GM12878 (cell line): ENCODE measurements around the gene CHL1. TPM values are rescaled to one million over a fixed set of nuclear protein-coding genes. Genes with fewer than 3 reads are reported as not detected.

Experiments
- ATAC-seq: fragments of 200-7000 bp; cut with Tn5 transposase; 3 replicates; pipeline ENCODE4 v1.9.1; 2020; ENCODE audit warnings: mild to moderate bottlenecking, moderate library complexity
- BruUV-seq: library from RNA; stranded (reverse); fragments of 400-500 nt; replicated peaks from 2 replicates; lab custom pipeline; 2021; lab: Mats Ljungman, UMichigan
- CTCF ChIA-PET: fragments of 300-600 bp; sonication (Branson Sonifier 250); formaldehyde crosslinking; extraction: SDS; loops from one replicate; lab custom pipeline; 2021; ENCODE audit warnings: inconsistent platforms; lab: Yijun Ruan, JAX
- POLR2A ChIA-PET: fragments of 350-600 bp; formaldehyde crosslinking; extraction: SDS; loops from one replicate; lab custom pipeline; 2021; ENCODE audit warnings: inconsistent platforms; lab: Charles Lee
- RAD21 ChIA-PET: fragments of 300-600 bp; sonication (Branson Sonifier 250); formaldehyde crosslinking; loops from one replicate; lab custom pipeline; 2023; ENCODE audit warnings: antibody characterized with exemption; ENCODE audit not compliant: unreplicated experiment; lab: Charles Lee
- SMC1A ChIA-PET: fragments of 300-600 bp; sonication (Branson Sonifier 250); formaldehyde crosslinking; loops from one replicate; lab custom pipeline; 2023; ENCODE audit not compliant: unreplicated experiment, uncharacterized antibody; lab: Charles Lee
- DNase-seq: peaks from one replicate; pipeline ENCODE4 v3.0.0-alpha.2; 2011; ENCODE audit warnings: low read depth, low spot score
- FAIRE-seq: peaks from 3 replicates; lab custom pipeline; 2011; peaks lifted over from hg19 to GRCh38; lab: Jason Lieb, UNC
- H2AFZ ChIP-seq: 2 replicates; pipeline ENCODE4 v1.6.0; 2011; ENCODE audit warnings: low read depth, low read length, control low read depth; ENCODE audit not compliant: control insufficient read depth
- H3K27ac ChIP-seq: 2 replicates; pipeline ENCODE4 v1.5.1; 2011; ENCODE audit warnings: control low read depth; ENCODE audit not compliant: control insufficient read depth, insufficient read depth
- H3K27me3 ChIP-seq, 2 experiments: replicated peaks in 1 of 2; 2 replicates each; pipeline versions ENCODE4 v1.6.0 to v1.6.1; 2011; ENCODE audit warnings: low read length in 1 of 2; ENCODE audit not compliant: control insufficient read depth in 2 of 2, insufficient read depth in 2 of 2
- H3K36me3 ChIP-seq, 2 experiments: 2 replicates each; pipeline ENCODE4 v1.5.1; 2011; ENCODE audit warnings: low read length in 1 of 2; ENCODE audit not compliant: control insufficient read depth in 2 of 2, insufficient read depth in 2 of 2
- H3K4me1 ChIP-seq: 2 replicates; pipeline ENCODE4 v1.6.1; 2011; ENCODE audit warnings: mild to moderate bottlenecking, low read length, moderate library complexity, mixed read lengths; ENCODE audit not compliant: control insufficient read depth, insufficient read depth
- H3K4me2 ChIP-seq: 2 replicates; pipeline ENCODE4 v1.6.0; 2011; ENCODE audit warnings: control low read depth; ENCODE audit not compliant: control insufficient read depth, insufficient read depth
- H3K4me3 ChIP-seq: fragments of 200-600 bp; sonication (generic); 2 replicates; pipeline ENCODE4 v1.5.1; 2016
- H3K79me2 ChIP-seq: 2 replicates; pipeline ENCODE4 v1.6.0; 2011; ENCODE audit warnings: low read length; ENCODE audit not compliant: control insufficient read depth, insufficient read depth
- H3K9ac ChIP-seq: 2 replicates; pipeline ENCODE4 v1.8.0; 2011; ENCODE audit warnings: low read length, control low read depth, mixed read lengths; ENCODE audit not compliant: control insufficient read depth, insufficient read depth
- H3K9me3 ChIP-seq: replicated peaks from 3 replicates; pipeline ENCODE4 v1.5.1; 2011; ENCODE audit warnings: mild to moderate bottlenecking, low read length; ENCODE audit not compliant: control insufficient read depth, insufficient read depth
- H4K20me1 ChIP-seq: 2 replicates; pipeline ENCODE4 v1.6.0; 2011; ENCODE audit not compliant: control insufficient read depth, insufficient read depth
- ASH2L ChIP-seq: fragments of 300-600, 200-600 bp; sonication (generic); IDR thresholded peaks from 2 replicates; pipeline ENCODE4 v1.6.1; 2017; ENCODE audit warnings: low read depth, mild to moderate bottlenecking, borderline replicate concordance
- ATF7 ChIP-seq: fragments of 450-650 bp; IDR thresholded peaks from 2 replicates; pipeline ENCODE4 v1.6.1; 2016; ENCODE audit warnings: low read depth, mild to moderate bottlenecking
- CBX3 ChIP-seq: fragments of 200-600 bp; sonication (generic); IDR thresholded peaks from 2 replicates; pipeline ENCODE4 v1.6.1; 2016; ENCODE audit warnings: low read depth, borderline replicate concordance
- E4F1 ChIP-seq: fragments of 450-650 bp; IDR thresholded peaks from 2 replicates; pipeline ENCODE4 v1.6.1; 2018; ENCODE audit warnings: borderline replicate concordance, mild to moderate bottlenecking; ENCODE audit not compliant: partially characterized antibody
- NFXL1 ChIP-seq: fragments of 450-650 bp; IDR thresholded peaks from 2 replicates; pipeline ENCODE4 v1.6.1; 2017; ENCODE audit warnings: antibody characterized with exemption, mild to moderate bottlenecking, borderline replicate concordance
- NR2C1 ChIP-seq: fragments of 450-650 bp; IDR thresholded peaks from 2 replicates; pipeline ENCODE4 v1.6.1; 2017; ENCODE audit warnings: antibody characterized with exemption, mild to moderate bottlenecking, moderate library complexity
- NR2C2 ChIP-seq: IDR thresholded peaks from 2 replicates; pipeline ENCODE4 v1.6.1; 2011; ENCODE audit warnings: borderline replicate concordance, low read depth; ENCODE audit not compliant: control insufficient read depth, insufficient read length
- PAX8 ChIP-seq: fragments of 450-650 bp; IDR thresholded peaks from 2 replicates; pipeline ENCODE4 v1.6.1; 2017; ENCODE audit warnings: mild to moderate bottlenecking, moderate library complexity
- RBBP5 ChIP-seq: fragments of 200-600 bp; sonication (generic); conservative IDR thresholded peaks from 2 replicates; pipeline ENCODE4 v1.6.1; 2016
- SPI1 ChIP-seq: IDR thresholded peaks from 2 replicates; pipeline ENCODE4 v1.6.1; 2011; ENCODE audit warnings: low read depth, mild to moderate bottlenecking, low read length, moderate library complexity, borderline replicate concordance; ENCODE audit not compliant: insufficient read depth
- ZNF217 ChIP-seq: fragments of 450-650 bp; IDR thresholded peaks from 2 replicates; pipeline ENCODE4 v1.6.1; 2017; ENCODE audit warnings: antibody characterized with exemption, mild to moderate bottlenecking
- ZZZ3 ChIP-seq: IDR thresholded peaks from 2 replicates; pipeline ENCODE4 v1.6.1; 2011; ENCODE audit warnings: low read depth; ENCODE audit not compliant: control insufficient read depth, insufficient read length
- WGBS: methylation state at CpG from one replicate; pipeline ENCODE4 v1.1.6; 2016; ENCODE audit warnings: low lambda C conversion rate; ENCODE audit not compliant: insufficient replicate concordance, insufficient coverage; ENCODE audit errors: missing lambda C conversion rate; 5-methylcytosine and 5-hydroxymethylcytosine counted together
- in situ Hi-C: fragments of 300-500 bp; cut with MboI; formaldehyde crosslinking; loops from 9 replicates; pipeline ENCODE4 v1.14.3; 2018; ENCODE audit warnings: mixed read lengths
- intact Hi-C: fragments of 100-400 bp; cut with micrococcal nuclease; formaldehyde crosslinking; loops from one replicate; pipeline ENCODE4 v1.14.2; 2022; ENCODE audit not compliant: unreplicated experiment
- polyA plus RNA-seq, 11 experiments: library from polyadenylated mRNA; depleted of rRNA in 4 of 11; unstranded in 6 of 11; stranded (reverse) in 5 of 11; fragments of >200 nt; fragmentation: Nextera tagmentation in 4 of 11; fragmentation: Illumina TruSeq in 1 of 11; extraction: Ambion mirVana in 4 of 11; extraction: Trizol in 1 of 11; gene quantifications; 1 replicate in 1 of 11; 2 replicates in 10 of 11; pipeline versions ENCODE4 v1.2.1 to v1.2.3, GENCODE V29; 2011 to 2016; ENCODE audit warnings: inconsistent platforms in 2 of 11, missing spikeins in 2 of 11, low read depth in 1 of 11
- total RNA-seq, 4 experiments: library from RNA; depleted of rRNA in 3 of 4; stranded (reverse); fragments of >200 nt in 3 of 4; fragmentation: Illumina TruSeq in 1 of 4; extraction: Trizol in 1 of 4; gene quantifications; 2 replicates each; pipeline versions ENCODE4 v1.2.1 to v1.2.3, GENCODE V29; 2013 to 2021

Gene CHL1
- total and polyA plus RNA-seq, 10 of the 15 experiments (the other 5 are each of a cell fraction or from before 2014, with no cell fraction given): 0.71 to 30.4 (median 1.8) TPM

- Histone ChIP-seq H3K79me2 (no peaks in the 10 kb centered on the region), H3K4me1 (no peaks in the 10 kb centered on the region), H4K20me1 (no peaks in the 10 kb centered on the region), H3K27ac (no peak overlapping the region), H3K9me3 (no peaks in the 10 kb centered on the region), H3K9ac (no peak overlapping the region), H3K36me3 (no peaks in the 10 kb centered on the region), H3K27me3 (no peaks in the 10 kb centered on the region), H2AFZ (no peak overlapping the region), H3K4me2 (no peak overlapping the region), H3K4me3 (no peak overlapping the region)
- DNase-seq: no peak
- 0% methylated on average over 2 of the region's 2 CpGs for WGBS
- no peak for FAIRE-seq
- BruUV-seq: no TSS peak
- ChIA-PET CTCF (interaction anchor here (1.0 kb wide), 1 partner anchor 47 kb away, joined by 4 read pairs; no protein-coding TSS in a partner anchor), POLR2A (no interaction called here), SMC1A (interaction anchor here (1.2 to 1.9 kb wide), 2 partner anchors 9 to 17 kb away, joined by 3 to 8 read pairs; no protein-coding TSS in a partner anchor), RAD21 (interaction anchor here (1.5 kb wide), 1 partner anchor 47 kb away, joined by 5 read pairs; no protein-coding TSS in a partner anchor)
- intact Hi-C loops: no loop called here
- ATAC-seq: no peak
- TF ChIP-seq NR2C1 (no peak), ZZZ3 (no peak), ASH2L (no peak)
- in situ Hi-C loops: no loop called here
Observed at GRCh38 chr3:307182-307581, 110.6 kb downstream of the CHL1 start.

- RAD21 ChIA-PET: interaction anchor here (0.9 kb wide), 1 partner anchor 19 kb away, joined by 3 read pairs; no protein-coding TSS in a partner anchor
- no peak for ATAC-seq
- no peak for TF ChIP-seq NR2C2
- no peak for TF ChIP-seq SPI1
- no peak for TF ChIP-seq PAX8
- no peak for TF ChIP-seq E4F1
- TF ChIP-seq NFXL1: no peak
- TF ChIP-seq ATF7: no peak
- TF ChIP-seq ASH2L: no peak
- no peak for TF ChIP-seq ZNF217
- TF ChIP-seq RBBP5: no peak
- no peak for TF ChIP-seq CBX3
Observed at GRCh38 chr3:308597-309321, 112.2 kb downstream of the CHL1 start.

More at GRCh38 chr3:308597-309321, 112.2 kb downstream of the CHL1 start:
- no TSS peak for BruUV-seq
- H3K4me1 ChIP-seq: no peaks in the 10 kb centered on the region
- no peak overlapping the region for H3K9ac ChIP-seq
- ChIA-PET SMC1A (interaction anchor here (0.7 to 1.6 kb wide), 4 partner anchors 19 to 58 kb away, joined by 3 to 4 read pairs (median 3); no protein-coding TSS in a partner anchor), CTCF (interaction anchor here (0.7 kb wide), 1 partner anchor 36 kb away, joined by 3 read pairs; no protein-coding TSS in a partner anchor), POLR2A (no interaction called here)
- WGBS: 48% methylated on average over 30 of the region's 35 CpGs
- H3K9me3 ChIP-seq: no peaks in the 10 kb centered on the region
- no peaks in the 10 kb centered on the region for H3K27me3 ChIP-seq
- no peaks in the 10 kb centered on the region for H3K79me2 ChIP-seq
- H2AFZ ChIP-seq: no peak overlapping the region
- no peak overlapping the region for H3K4me2 ChIP-seq
- no peak for FAIRE-seq
- DNase-seq: no peak
- H3K36me3 ChIP-seq: no peaks in the 10 kb centered on the region
- no peak overlapping the region for H3K27ac ChIP-seq
- H4K20me1 ChIP-seq: no peaks in the 10 kb centered on the region
- intact Hi-C loops: no loop called here
- in situ Hi-C loops: no loop called here
- H3K4me3 ChIP-seq: no peak overlapping the region
